ENCODE data around the gene ADGRV1. TPM values are rescaled to one million over a fixed set of nuclear protein-coding genes. Genes with fewer than 3 reads are reported as not detected.
"Not testable (repeated sequence)": the region's sequence is repeated elsewhere in the genome, so short reads cannot be mapped to it uniquely, and the experiment has no call there.

Gene ADGRV1
- total RNA-seq, 1 experiment from 2014 or later = 64.8 TPM

GRCh38 chr5:90687458-90687857, 128.9 kb downstream of the ADGRV1 start:
- not testable (repeated sequence) for H3K27ac ChIP-seq (ENCODE audit: insufficient read length, low read depth, low read length); H3K9me3 ChIP-seq (ENCODE audit: control insufficient read depth, low read depth, low read length); H3K79me2 ChIP-seq (ENCODE audit: insufficient read depth, low read length); H3K4ac ChIP-seq (ENCODE audit: low read depth, low read length); H3K23me2 ChIP-seq (ENCODE audit: insufficient read length, low read depth, low read length, poor library complexity, severe bottlenecking); H2AFZ ChIP-seq (ENCODE audit: low read length); H2AK5ac ChIP-seq (ENCODE audit: insufficient read length, low read length); H4K5ac ChIP-seq (ENCODE audit: insufficient read length, low read depth, low read length); H3K14ac ChIP-seq (ENCODE audit: insufficient read depth, low read length); H3K79me1 ChIP-seq (ENCODE audit: insufficient read depth, low read depth, low read length, poor library complexity, severe bottlenecking); DNase-seq; H2BK5ac ChIP-seq (ENCODE audit: insufficient read length, low read length); H3K27me3 ChIP-seq (ENCODE audit: insufficient read depth, low read length); H3K23ac ChIP-seq (ENCODE audit: insufficient read length, low read depth, low read length); H2BK20ac ChIP-seq (ENCODE audit: low read depth, low read length, poor library complexity, severe bottlenecking); H4K20me1 ChIP-seq (ENCODE audit: control insufficient read depth, insufficient read depth, insufficient read length); H3T11ph ChIP-seq (ENCODE audit: low read length); H3K18ac ChIP-seq (ENCODE audit: insufficient read length, low read depth, low read length); H4K91ac ChIP-seq (ENCODE audit: insufficient read length, low read depth, low read length); H3K9ac ChIP-seq (ENCODE audit: extremely low read depth, insufficient read length, low read length); H2BK12ac ChIP-seq (ENCODE audit: insufficient read length, low read depth, low read length); H3K4me1 Mint-ChIP-seq; H3K56ac ChIP-seq (ENCODE audit: insufficient read length, low read depth, low read length); H3K4me3 Mint-ChIP-seq; H3K27ac Mint-ChIP-seq; H2BK15ac ChIP-seq (ENCODE audit: low read depth, low read length); H3K4me1 ChIP-seq (ENCODE audit: insufficient read depth, low read length); H3K27me3 Mint-ChIP-seq (ENCODE audit: low read depth); H2BK120ac ChIP-seq (ENCODE audit: low read depth, low read length, poor library complexity, severe bottlenecking); H3K4me2 ChIP-seq (ENCODE audit: insufficient read depth, insufficient read length, low read length); H4K8ac ChIP-seq (replicated peaks; ENCODE audit: insufficient read length, low read depth, low read length)
- WGBS (ENCODE audit: extremely low coverage, insufficient read length, low lambda C conversion rate) = no CpG with 5 or more reads among the region's 3 CpGs
- peaks cover 42 to 61% (median 48%) of the 10 kb centered on the region in 3 experiments for H3K36me3 Mint-ChIP-seq (ENCODE audit: insufficient read depth in 1 of 3, low read depth in 3 of 3)
- peaks cover 0 to 12% of the 10 kb centered on the region in 2 experiments; a peak in 2 of 5 replicates for H3K9me3 Mint-ChIP-seq

Data from H9 (cell line).